HAP-1 (cell line): Measurements from ENCODE around the gene TSHZ2.
"Not testable (repeated sequence)": the region's sequence is repeated elsewhere in the genome, so short reads cannot be mapped to it uniquely, and the experiment has no call there.

Source experiments
- DNase-seq, 2 experiments: peaks; one replicate each; pipeline ENCODE4 v3.0.0-alpha.2; 2016 to 2020; ENCODE audit warnings: low spot score in 2 of 2
- H3K27me3 ChIP-seq: fragments of 250-450 bp; sonication (Bioruptor Pico); 2 replicates; pipeline ENCODE4 v1.5.1; 2020; ENCODE audit warnings: low read depth, mild to moderate bottlenecking, moderate library complexity
- H3K36me3 ChIP-seq: fragments of 250-450 bp; sonication (Bioruptor Pico); replicated peaks from 2 replicates; pipeline ENCODE4 v1.5.1; 2020; ENCODE audit warnings: mild to moderate bottlenecking
- H3K4me1 ChIP-seq: fragments of 250-450 bp; sonication (Bioruptor Pico); 2 replicates; pipeline ENCODE4 v1.5.1; 2020; ENCODE audit warnings: mild to moderate bottlenecking
- H3K4me3 ChIP-seq: fragments of 250-450 bp; sonication (Bioruptor Pico); 2 replicates; pipeline ENCODE4 v1.5.1; 2020; ENCODE audit warnings: mild to moderate bottlenecking, moderate library complexity
- H3K9me3 ChIP-seq: fragments of 250-450 bp; sonication (Bioruptor Pico); 2 replicates; pipeline ENCODE4 v1.5.1; 2020; ENCODE audit warnings: mild to moderate bottlenecking, moderate library complexity
- in situ Hi-C: fragments of 300-500 bp; cut with MboI; formaldehyde crosslinking; loops from 3 replicates; pipeline ENCODE4 v1.14.3; 2020; ENCODE audit warnings: low sequenced_read_pairs, inconsistent platforms, mixed read lengths

The TSHZ2 gene

DNA sequence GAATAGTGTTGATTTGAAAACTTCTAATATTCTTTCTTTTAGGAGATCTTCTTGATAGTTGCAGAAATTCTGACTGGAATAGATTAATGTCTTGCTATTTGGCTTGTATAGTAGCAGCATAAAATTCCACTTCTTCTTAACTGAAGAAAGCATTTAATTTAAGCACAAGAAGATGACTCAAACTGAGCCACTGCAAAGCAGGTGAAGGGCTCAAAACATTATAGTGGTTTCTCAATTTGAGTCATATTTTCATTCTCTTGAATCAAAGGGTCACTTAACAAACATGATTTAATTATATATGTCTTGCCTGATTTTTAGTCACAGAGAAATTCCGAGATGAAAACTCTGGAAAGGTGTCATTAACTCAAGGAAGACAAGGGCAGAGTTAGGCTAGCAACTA, 382.2 kb downstream of the TSHZ2 start:
- Histone ChIP-seq H3K36me3 (no peaks in the 10 kb centered on the region), H3K27me3 (no peaks in the 10 kb centered on the region), H3K4me3 (no peak overlapping the region), H3K4me1 (no peaks in the 10 kb centered on the region), H3K9me3 (no peaks in the 10 kb centered on the region)
- in situ Hi-C loops, result no loop called here
- no peak for DNase-seq

DNA sequence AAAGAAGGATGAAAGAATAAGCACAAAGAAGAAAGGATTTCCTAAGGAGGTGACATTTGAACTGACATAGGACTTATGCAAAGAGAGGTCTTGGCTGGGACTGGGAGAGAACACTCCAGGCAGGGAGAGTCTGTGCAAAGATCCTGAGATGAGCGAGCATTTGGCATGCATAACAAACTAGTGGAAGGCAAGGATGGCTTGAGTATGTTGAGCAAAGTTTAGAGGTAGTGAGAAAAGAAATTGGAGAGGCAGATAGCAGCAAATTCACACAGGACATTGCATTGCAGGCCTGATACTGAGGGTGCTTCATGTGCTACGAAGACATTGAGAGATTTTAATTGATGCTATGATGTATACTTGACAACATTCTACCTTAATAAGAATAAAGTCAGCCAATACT, 383.6 kb downstream of the TSHZ2 start:
- in situ Hi-C loops, result no loop called here
- Histone ChIP-seq H3K4me3 (no peak overlapping the region), H3K4me1 (no peaks in the 10 kb centered on the region), H3K36me3 (no peaks in the 10 kb centered on the region), H3K27me3 (no peaks in the 10 kb centered on the region), H3K9me3 (no peaks in the 10 kb centered on the region)
- DNase-seq, result no peak

DNA sequence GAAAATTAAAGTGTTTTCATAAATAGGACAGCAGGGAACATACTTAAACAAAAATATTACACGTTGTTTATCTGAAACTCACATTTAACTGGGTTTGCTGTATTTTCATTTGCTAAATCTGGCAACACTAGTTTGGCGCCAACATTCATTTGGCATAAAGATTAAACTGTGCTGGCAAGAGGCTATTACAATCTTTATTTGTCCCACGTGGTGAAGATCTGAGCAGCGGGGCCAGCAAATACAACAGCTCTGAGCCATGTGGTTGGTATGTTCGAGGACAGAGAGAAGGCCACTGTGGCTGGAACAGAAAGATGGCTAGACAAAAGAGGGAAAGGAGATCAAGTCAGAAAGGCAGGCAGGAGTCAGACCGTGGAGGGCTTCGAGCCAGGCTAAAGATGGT, 387.3 kb downstream of the TSHZ2 start:
- H3K36me3 ChIP-seq, result no peaks in the 10 kb centered on the region
- H3K9me3 ChIP-seq, result no peaks in the 10 kb centered on the region
- no peak for DNase-seq
- H3K4me1 ChIP-seq, result no peaks in the 10 kb centered on the region
- no peak overlapping the region for H3K4me3 ChIP-seq
- H3K27me3 ChIP-seq, result no peaks in the 10 kb centered on the region
- in situ Hi-C loops, result no loop called here

DNA sequence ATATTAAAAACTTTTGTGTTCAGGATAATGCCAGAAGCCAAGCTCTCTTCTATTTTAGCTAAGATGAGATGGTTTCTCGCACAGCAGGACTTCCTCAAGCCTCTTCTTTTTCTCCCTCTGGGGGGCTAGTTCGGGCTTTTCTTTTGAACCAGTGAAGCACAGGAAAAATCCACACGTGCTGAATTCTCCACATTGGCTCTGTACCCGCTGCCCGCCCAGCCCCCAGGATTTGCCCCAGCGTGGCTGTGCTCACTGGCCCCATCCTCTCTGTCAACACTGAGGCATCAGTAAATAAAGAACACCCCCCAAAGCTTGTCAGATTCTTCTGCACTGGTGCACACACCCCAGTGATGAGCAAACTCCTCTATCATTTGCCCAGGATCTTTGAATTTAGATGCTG, 388.7 kb downstream of the TSHZ2 start:
- no peaks in the 10 kb centered on the region for H3K36me3 ChIP-seq
- no peaks in the 10 kb centered on the region for H3K4me1 ChIP-seq
- no peak overlapping the region for H3K4me3 ChIP-seq
- no peaks in the 10 kb centered on the region for H3K9me3 ChIP-seq
- no peaks in the 10 kb centered on the region for H3K27me3 ChIP-seq
- in situ Hi-C loops, result no loop called here
- no peak for DNase-seq

- Histone ChIP-seq H3K9me3 (no peaks in the 10 kb centered on the region), H3K4me1 (no peaks in the 10 kb centered on the region), H3K4me3 (no peak overlapping the region), H3K36me3 (no peaks in the 10 kb centered on the region), H3K27me3 (no peaks in the 10 kb centered on the region)
- no peak for DNase-seq
- in situ Hi-C loops, result no loop called here
These were observed 390.6 kb downstream of the TSHZ2 start for GRCh38 chr20:53362736-53363135.

DNA sequence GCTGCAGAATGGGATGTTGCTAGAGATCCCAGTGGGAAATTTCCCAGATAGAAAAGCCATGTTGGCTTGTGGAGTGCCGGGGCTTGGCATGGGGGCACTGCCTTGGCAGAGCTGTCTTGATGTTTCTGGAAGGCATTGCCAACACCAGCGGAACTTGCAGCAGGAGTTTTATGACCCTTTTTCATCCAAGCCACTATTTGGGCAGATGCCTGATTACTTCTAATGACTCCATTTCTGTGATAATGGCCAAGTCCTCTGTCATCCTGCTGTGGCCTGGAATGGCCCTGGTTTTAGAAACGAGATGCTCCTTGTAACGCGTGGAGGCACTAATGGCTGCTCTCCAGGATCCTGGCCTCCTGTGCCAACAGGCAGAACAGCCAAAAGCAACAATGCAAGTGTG, 392.5 kb downstream of the TSHZ2 start:
- in situ Hi-C loops, result no loop called here
- no peak for DNase-seq
- no peaks in the 10 kb centered on the region for H3K27me3 ChIP-seq
- no peaks in the 10 kb centered on the region for H3K4me1 ChIP-seq
- H3K9me3 ChIP-seq, result no peaks in the 10 kb centered on the region
- H3K36me3 ChIP-seq, result no peaks in the 10 kb centered on the region
- H3K4me3 ChIP-seq, result no peak overlapping the region

DNA sequence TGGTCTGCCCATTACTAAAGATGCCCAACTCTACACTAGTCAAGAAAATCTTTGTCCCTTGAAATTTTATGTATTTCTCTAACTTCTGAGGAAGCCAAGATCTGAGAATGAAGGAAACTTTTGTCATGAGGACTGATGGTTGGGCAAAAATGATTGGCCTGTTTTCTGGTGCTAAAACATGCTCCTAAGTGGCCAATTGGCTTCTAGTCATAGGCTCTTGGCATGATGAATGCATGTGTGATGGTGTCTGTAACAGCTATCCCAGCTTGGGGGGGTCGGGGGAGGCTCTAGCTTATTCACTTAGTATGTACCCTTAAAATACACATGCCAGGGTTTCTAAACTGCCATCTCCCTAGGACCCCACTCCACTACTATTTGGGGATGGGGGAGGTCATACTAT, 392.9 kb downstream of the TSHZ2 start:
- H3K4me1 ChIP-seq, result no peaks in the 10 kb centered on the region
- DNase-seq, result no peak
- in situ Hi-C loops, result no loop called here
- no peaks in the 10 kb centered on the region for H3K36me3 ChIP-seq
- H3K9me3 ChIP-seq, result no peaks in the 10 kb centered on the region
- H3K27me3 ChIP-seq, result no peaks in the 10 kb centered on the region
- H3K4me3 ChIP-seq, result no peak overlapping the region

DNA sequence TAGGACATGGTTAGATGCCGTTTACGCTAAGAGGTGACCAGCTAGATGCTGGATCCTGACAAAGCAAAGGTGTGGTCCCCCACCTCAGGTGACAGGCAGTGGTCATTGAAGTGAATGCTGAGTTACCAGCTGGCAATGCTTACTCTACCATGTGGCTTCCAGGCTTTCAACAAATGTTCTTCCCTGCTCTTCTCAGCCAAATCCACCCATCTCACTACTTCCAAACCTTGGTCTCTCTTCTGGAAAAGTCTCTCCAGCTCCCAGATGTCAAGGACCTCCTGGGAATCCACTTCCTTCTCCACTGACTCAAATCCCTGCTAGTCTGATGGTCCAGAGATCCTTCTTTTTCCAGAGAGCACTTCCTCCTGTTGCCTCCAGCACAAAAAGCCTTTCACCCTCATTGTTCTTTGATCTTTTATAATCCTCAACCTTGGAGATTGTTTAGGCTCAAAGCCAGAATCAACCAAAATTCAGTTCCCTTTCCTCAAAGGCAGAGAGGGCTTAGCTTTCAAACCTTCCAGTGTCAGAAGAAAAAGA, 393.4 kb downstream of the TSHZ2 start:
- no peak overlapping the region for H3K4me3 ChIP-seq
- no peaks in the 10 kb centered on the region for H3K36me3 ChIP-seq
- H3K9me3 ChIP-seq, result no peaks in the 10 kb centered on the region
- no peak for DNase-seq
- H3K27me3 ChIP-seq, result no peaks in the 10 kb centered on the region
- H3K4me1 ChIP-seq, result no peaks in the 10 kb centered on the region
- in situ Hi-C loops, result no loop called here

DNA sequence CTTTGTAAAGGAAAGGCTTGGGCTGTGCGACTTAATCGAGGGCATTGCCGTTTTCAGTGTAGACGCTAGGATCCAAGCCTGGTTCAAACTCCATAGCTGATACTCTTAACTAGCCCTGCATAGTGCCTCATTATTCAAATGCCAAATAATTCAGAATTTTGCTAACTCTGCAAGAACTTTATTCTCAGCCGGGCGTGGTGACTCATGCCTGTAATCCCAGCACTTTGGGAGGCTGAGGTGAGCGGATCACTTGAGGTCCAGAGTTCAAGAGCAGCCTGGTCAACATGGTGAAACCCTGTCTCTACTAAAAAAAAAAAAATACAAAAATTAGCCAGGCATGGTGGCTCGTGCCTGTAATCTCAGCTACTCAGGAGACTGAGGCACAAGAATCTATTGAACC, 394.8 kb downstream of the TSHZ2 start:
- H3K4me3 ChIP-seq, in situ Hi-C loops, H3K4me1 ChIP-seq, H3K27me3 ChIP-seq, DNase-seq, H3K9me3 ChIP-seq, H3K36me3 ChIP-seq: not testable (repeated sequence)

GRCh38 chr20:53369871-53370270, 397.7 kb downstream of the TSHZ2 start:
- Histone ChIP-seq H3K9me3 (no peaks in the 10 kb centered on the region), H3K4me3 (no peak overlapping the region), H3K27me3 (no peaks in the 10 kb centered on the region), H3K36me3 (no peaks in the 10 kb centered on the region), H3K4me1 (no peaks in the 10 kb centered on the region)
- in situ Hi-C loops, result no loop called here
- no peak for DNase-seq

DNA sequence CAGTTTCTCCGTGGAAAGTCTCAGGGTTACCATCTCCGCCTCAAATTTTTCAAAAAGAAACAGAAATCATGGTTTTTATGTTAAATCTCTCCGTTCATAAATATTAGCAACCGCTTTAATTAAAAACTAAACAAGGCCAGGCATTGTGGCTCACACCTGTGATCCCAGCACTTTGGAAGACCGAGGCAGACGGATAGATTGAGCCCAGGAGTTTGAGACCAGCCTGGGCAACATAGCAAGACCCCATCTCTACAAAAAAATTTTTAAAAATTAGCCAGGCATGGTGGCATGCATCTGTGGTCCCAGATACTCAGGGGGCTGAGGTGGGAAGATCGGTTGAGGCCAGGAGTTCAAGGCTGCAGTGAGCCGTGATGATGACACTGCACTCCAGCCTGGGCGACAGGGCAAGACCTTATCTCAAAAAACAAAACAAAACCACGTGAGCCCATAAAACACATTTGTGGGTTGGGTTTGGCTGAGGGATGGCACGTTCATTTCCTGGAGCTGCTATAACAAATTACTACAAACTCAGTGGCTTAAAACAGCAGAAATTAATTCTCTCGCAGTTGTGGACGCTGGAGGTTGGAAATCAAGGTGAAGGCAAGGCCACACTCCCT, 398.3 kb downstream of the TSHZ2 start:
- Histone ChIP-seq H3K4me3 (no peak overlapping the region), H3K27me3 (no peaks in the 10 kb centered on the region), H3K9me3 (no peaks in the 10 kb centered on the region), H3K36me3 (no peaks in the 10 kb centered on the region), H3K4me1 (no peaks in the 10 kb centered on the region)
- in situ Hi-C loops, result no loop called here
- no peak for DNase-seq

GRCh38 chr20:53371216-53371615, 399.1 kb downstream of the TSHZ2 start:
- in situ Hi-C loops, result no loop called here
- H3K27me3 ChIP-seq, result no peaks in the 10 kb centered on the region
- no peak for DNase-seq
- H3K9me3 ChIP-seq, result no peaks in the 10 kb centered on the region
- H3K4me3 ChIP-seq, result no peak overlapping the region
- no peaks in the 10 kb centered on the region for H3K36me3 ChIP-seq
- no peaks in the 10 kb centered on the region for H3K4me1 ChIP-seq

DNA sequence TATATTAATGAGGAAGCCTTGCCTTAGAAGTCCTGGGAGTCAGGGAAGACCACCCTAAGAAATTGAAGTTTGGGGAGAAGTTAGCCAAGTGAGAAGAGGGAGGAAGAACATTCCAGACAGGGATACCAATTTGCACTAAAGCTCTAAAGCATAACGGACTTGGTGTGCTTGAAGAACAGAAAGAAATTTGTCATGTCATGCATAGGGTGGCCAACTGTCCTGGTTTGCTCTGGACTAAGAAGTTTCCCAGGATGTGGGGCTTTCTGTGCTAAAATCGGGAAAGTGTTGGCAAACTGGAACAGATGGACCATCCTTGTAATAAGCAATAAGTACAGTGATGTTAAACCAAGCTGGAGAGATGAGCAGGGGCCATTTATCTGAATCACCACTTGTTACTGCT, 403.9 kb downstream of the TSHZ2 start:
- H3K36me3 ChIP-seq, result no peaks in the 10 kb centered on the region
- no peak overlapping the region for H3K4me3 ChIP-seq
- peaks cover 1% of the 10 kb centered on the region for H3K27me3 ChIP-seq
- H3K4me1 ChIP-seq, result no peaks in the 10 kb centered on the region
- DNase-seq, result no peak
- H3K9me3 ChIP-seq, result no peaks in the 10 kb centered on the region
- in situ Hi-C loops, result no loop called here

DNA sequence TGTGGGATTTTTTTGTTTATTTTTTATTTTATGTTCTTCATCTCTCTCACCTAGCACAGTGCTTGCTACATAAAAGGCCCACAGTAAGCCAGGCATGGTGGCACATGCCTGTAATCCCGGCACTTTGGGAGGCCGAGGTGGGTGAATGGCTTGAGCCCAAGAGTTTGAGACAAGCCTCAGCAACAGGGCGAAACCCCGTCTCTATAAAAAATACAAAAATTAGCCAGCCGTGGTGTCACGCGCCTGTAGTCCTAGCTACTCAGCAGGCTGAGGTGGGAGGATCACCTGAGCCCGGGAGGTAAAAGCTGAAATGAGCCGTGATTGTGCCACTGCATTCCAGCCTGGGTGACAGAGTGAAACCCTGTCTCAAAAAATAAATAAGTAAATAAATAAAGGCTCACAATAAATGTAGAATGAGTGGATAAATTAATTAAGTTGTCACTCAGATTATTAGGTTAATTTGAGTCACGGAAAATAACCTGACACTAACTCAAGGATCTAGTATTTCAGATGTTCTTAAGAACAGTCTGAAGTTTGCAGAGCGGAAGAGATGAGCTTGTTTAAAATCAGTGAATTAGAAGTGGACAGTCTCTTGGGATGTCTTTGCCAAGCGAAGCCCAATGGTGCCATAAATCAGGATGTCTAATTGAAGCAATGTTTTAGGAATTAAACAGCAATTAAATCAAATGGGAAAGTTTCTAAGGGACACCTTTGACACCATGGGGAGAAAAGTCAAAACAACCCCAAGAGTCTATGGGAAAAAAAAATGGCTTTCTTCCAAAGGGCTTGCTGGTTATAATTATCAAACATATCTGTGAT, 407.1 kb downstream of the TSHZ2 start:
- H3K4me3 ChIP-seq, result no peak overlapping the region
- peaks cover 2% of the 10 kb centered on the region for H3K27me3 ChIP-seq
- DNase-seq, result no peak
- no peaks in the 10 kb centered on the region for H3K9me3 ChIP-seq
- no peaks in the 10 kb centered on the region for H3K4me1 ChIP-seq
- in situ Hi-C loops, result no loop called here
- no peaks in the 10 kb centered on the region for H3K36me3 ChIP-seq

DNA sequence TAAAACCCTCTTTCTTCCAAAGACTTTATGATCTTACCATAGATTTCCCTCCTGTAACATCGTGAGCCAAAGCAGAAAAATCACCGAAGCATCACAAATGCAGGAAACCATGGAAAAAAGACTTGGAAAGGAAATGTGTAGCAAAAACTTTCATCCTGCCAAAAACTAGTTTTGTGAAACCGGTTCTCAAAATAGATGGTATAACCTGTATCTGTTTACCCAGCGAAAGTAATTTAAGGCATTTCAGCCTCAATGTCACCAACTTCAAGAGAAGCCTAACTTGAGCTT, 407.6 kb downstream of the TSHZ2 start:
- H3K9me3 ChIP-seq, result no peaks in the 10 kb centered on the region
- no peak overlapping the region for H3K4me3 ChIP-seq
- in situ Hi-C loops, result no loop called here
- no peaks in the 10 kb centered on the region for H3K4me1 ChIP-seq
- no peak for DNase-seq
- no peaks in the 10 kb centered on the region for H3K36me3 ChIP-seq
- H3K27me3 ChIP-seq, result peaks cover 2% of the 10 kb centered on the region
